Mesendoderm (in vitro differentiated cells): ENCODE results near the gene ARHGAP18.

Source experiments
- DNase-seq: peaks from one replicate; pipeline ENCODE4 v3.0.0; 2013
- H2AK5ac ChIP-seq: 2 replicates; pipeline ENCODE4 v1.6.1; 2013; ENCODE audit warnings: low read length, inconsistent platforms
- H2BK120ac ChIP-seq: 2 replicates; pipeline ENCODE4 v1.6.1; 2013; ENCODE audit warnings: low read depth, mild to moderate bottlenecking, low read length, moderate library complexity, mixed read lengths
- H2BK15ac ChIP-seq: replicated peaks from 2 replicates; pipeline ENCODE4 v1.6.1; 2013; ENCODE audit warnings: low read depth, mild to moderate bottlenecking, moderate library complexity
- H2BK5ac ChIP-seq: 2 replicates; pipeline ENCODE4 v1.6.1; 2013; ENCODE audit warnings: low read length, inconsistent platforms
- H3K18ac ChIP-seq: 2 replicates; pipeline ENCODE4 v1.6.1; 2013; ENCODE audit warnings: mild to moderate bottlenecking, low read length, mixed read lengths
- H3K23ac ChIP-seq: one replicate; pipeline ENCODE4 v1.6.1; 2013; ENCODE audit warnings: low read length
- H3K27ac ChIP-seq: 2 replicates; pipeline ENCODE4 v1.5.1; 2013; ENCODE audit warnings: low read depth, mild to moderate bottlenecking, inconsistent platforms, low read length, moderate library complexity
- H3K27me3 ChIP-seq: 2 replicates; pipeline ENCODE4 v1.6.1; 2013; ENCODE audit warnings: low read length, control low read depth, mild to moderate bottlenecking, inconsistent platforms; ENCODE audit not compliant: insufficient read depth, poor library complexity
- H3K36me3 ChIP-seq: 2 replicates; pipeline ENCODE4 v1.6.1; 2013; ENCODE audit warnings: low read length, inconsistent platforms; ENCODE audit not compliant: control insufficient read depth, insufficient read depth
- H3K4ac ChIP-seq: one replicate; pipeline ENCODE4 v1.6.1; 2013; ENCODE audit warnings: low read depth, mild to moderate bottlenecking, low read length, moderate library complexity
- H3K4me1 ChIP-seq: 2 replicates; pipeline ENCODE4 v1.6.1; 2013; ENCODE audit warnings: low read depth, low read length, inconsistent platforms; ENCODE audit not compliant: control insufficient read depth
- H3K4me2 ChIP-seq: 2 replicates; pipeline ENCODE4 v1.6.1; 2013; ENCODE audit warnings: low read length
- H3K4me3 ChIP-seq: 2 replicates; pipeline ENCODE4 v1.5.1; 2013; ENCODE audit warnings: mild to moderate bottlenecking, low read length
- H3K56ac ChIP-seq: one replicate; pipeline ENCODE4 v1.6.1; 2013; ENCODE audit warnings: low read length
- H3K79me1 ChIP-seq: 2 replicates; pipeline ENCODE4 v1.6.1; 2013; ENCODE audit warnings: low read length, inconsistent platforms
- H3K79me2 ChIP-seq: 2 replicates; pipeline ENCODE4 v1.6.1; 2013; ENCODE audit warnings: mild to moderate bottlenecking, low read length; ENCODE audit not compliant: control insufficient read depth, insufficient read depth
- H3K9ac ChIP-seq: 2 replicates; pipeline ENCODE4 v1.6.1; 2013; ENCODE audit warnings: low read length, inconsistent platforms
- H4K5ac ChIP-seq: one replicate; pipeline ENCODE4 v1.6.1; 2013; ENCODE audit warnings: low read length
- H4K8ac ChIP-seq: one replicate; pipeline ENCODE4 v1.6.1; 2013; ENCODE audit warnings: low read depth, mild to moderate bottlenecking, control low read depth, low read length, moderate library complexity
- WGBS: extraction: QIAGEN DNeasy Blood & Tissue Kit; methylation state at CpG from one replicate; pipeline ENCODE4 v1.1.7; 2013; ENCODE audit warnings: low lambda C conversion rate, missing lambda C conversion rate; ENCODE audit not compliant: insufficient coverage; ENCODE audit errors: extremely low coverage; 5-methylcytosine and 5-hydroxymethylcytosine counted together

The ARHGAP18 gene

DNA sequence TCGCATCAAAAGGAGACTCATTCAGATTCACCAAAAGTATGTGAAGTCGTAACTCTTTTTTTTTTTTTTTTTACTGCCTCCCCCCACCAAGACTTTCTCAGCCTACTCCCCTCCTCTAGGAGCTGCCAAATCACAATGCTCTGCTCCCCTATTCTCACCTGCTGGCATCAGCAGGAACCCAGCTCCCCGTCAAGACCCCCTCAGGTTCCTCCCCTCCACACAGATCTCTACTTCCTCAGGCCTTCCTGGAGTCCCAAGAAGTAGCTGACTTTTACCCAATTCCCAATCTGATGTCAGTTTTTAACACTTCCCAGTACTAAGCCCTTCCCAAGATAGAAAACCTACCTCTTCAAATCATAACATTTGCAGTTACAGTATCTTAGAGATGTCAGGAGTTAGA, 39.3 kb downstream of the ARHGAP18 start:
- H3K56ac ChIP-seq, result no peak overlapping the region
- no peak overlapping the region for H4K8ac ChIP-seq
- H3K4me1 ChIP-seq, result no peaks in the 10 kb centered on the region
- H3K4me3 ChIP-seq, result no peak overlapping the region
- WGBS, result no CpG with 5 or more reads among the region's 3 CpGs
- H3K18ac ChIP-seq, result no peak overlapping the region
- no peaks in the 10 kb centered on the region for H3K79me2 ChIP-seq
- H3K36me3 ChIP-seq, result no peaks in the 10 kb centered on the region
- no peaks in the 10 kb centered on the region for H3K79me1 ChIP-seq
- H4K5ac ChIP-seq, result no peak overlapping the region
- no peak for DNase-seq
- H3K4ac ChIP-seq, result no peak overlapping the region
- H3K4me2 ChIP-seq, result no peak overlapping the region
- H2BK120ac ChIP-seq, result no peak overlapping the region
- no peak overlapping the region for H2BK15ac ChIP-seq
- H3K23ac ChIP-seq, result no peak overlapping the region
- no peaks in the 10 kb centered on the region for H3K27me3 ChIP-seq
- no peak overlapping the region for H2BK5ac ChIP-seq
- no peak overlapping the region for H2AK5ac ChIP-seq
- no peak overlapping the region for H3K27ac ChIP-seq
- no peak overlapping the region for H3K9ac ChIP-seq

DNA sequence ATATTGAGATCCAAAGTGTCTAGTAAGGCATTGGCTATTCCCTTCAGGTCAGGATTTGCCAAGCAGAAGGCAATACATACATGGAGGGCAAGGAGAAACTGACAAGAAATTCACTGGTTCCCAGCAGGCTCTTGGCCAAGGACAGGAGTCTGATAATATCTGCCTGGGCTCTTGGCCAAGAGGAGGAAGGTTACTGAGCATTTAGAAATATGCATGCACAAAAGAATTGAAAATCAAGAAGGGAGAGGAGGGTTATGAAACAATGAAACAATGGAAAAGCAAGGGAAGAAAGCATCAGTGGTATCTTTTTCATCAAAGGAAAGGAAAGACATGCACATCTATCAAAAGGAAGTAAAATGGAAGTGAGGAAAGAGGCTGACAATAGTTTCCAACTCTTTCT, 42.4 kb downstream of the ARHGAP18 start:
- Histone ChIP-seq H3K9ac (no peak overlapping the region), H4K5ac (no peak overlapping the region), H2BK5ac (no peak overlapping the region), H3K4me2 (no peak overlapping the region), H3K27me3 (no peaks in the 10 kb centered on the region), H4K8ac (no peak overlapping the region), H2BK15ac (no peak overlapping the region), H2AK5ac (no peak overlapping the region), H3K4me1 (no peaks in the 10 kb centered on the region), H3K4ac (no peak overlapping the region), H3K27ac (no peak overlapping the region), H3K79me2 (no peaks in the 10 kb centered on the region), H3K23ac (no peak overlapping the region), H3K18ac (no peak overlapping the region), H2BK120ac (no peak overlapping the region), H3K79me1 (no peaks in the 10 kb centered on the region), H3K56ac (no peak overlapping the region), H3K4me3 (no peak overlapping the region), H3K36me3 (no peaks in the 10 kb centered on the region)
- no peak for DNase-seq

DNA sequence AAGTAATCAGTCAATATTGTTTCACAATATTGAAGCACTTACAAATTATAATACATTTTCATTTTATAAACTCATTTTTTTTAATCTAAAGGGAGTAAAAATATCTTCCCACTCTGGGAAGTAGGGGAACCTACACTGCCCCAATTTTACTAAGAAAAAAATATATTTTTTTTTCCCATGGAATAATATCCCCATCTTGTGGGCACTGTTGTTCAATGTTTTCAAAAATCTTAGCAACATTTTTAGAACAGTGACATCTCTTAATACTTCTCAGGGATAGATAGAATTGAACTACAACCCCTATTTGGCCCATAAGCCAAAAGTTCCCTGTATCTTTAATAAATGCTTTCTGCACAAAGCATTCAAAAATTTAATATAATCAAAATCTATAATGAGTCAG, 42.9 kb downstream of the ARHGAP18 start:
- H3K4me1 ChIP-seq, result no peaks in the 10 kb centered on the region
- no peaks in the 10 kb centered on the region for H3K27me3 ChIP-seq
- no peak overlapping the region for H2BK120ac ChIP-seq
- no peak overlapping the region for H3K4ac ChIP-seq
- no peak overlapping the region for H2BK5ac ChIP-seq
- H3K27ac ChIP-seq, result no peak overlapping the region
- H4K8ac ChIP-seq, result no peak overlapping the region
- H3K79me2 ChIP-seq, result no peaks in the 10 kb centered on the region
- no peak overlapping the region for H3K23ac ChIP-seq
- no peak overlapping the region for H3K4me2 ChIP-seq
- H2AK5ac ChIP-seq, result no peak overlapping the region
- no peak overlapping the region for H3K18ac ChIP-seq
- H3K4me3 ChIP-seq, result no peak overlapping the region
- H2BK15ac ChIP-seq, result no peak overlapping the region
- no peaks in the 10 kb centered on the region for H3K36me3 ChIP-seq
- DNase-seq, result no peak
- H3K9ac ChIP-seq, result no peak overlapping the region
- H4K5ac ChIP-seq, result no peak overlapping the region
- no peak overlapping the region for H3K56ac ChIP-seq
- H3K79me1 ChIP-seq, result no peaks in the 10 kb centered on the region

DNA sequence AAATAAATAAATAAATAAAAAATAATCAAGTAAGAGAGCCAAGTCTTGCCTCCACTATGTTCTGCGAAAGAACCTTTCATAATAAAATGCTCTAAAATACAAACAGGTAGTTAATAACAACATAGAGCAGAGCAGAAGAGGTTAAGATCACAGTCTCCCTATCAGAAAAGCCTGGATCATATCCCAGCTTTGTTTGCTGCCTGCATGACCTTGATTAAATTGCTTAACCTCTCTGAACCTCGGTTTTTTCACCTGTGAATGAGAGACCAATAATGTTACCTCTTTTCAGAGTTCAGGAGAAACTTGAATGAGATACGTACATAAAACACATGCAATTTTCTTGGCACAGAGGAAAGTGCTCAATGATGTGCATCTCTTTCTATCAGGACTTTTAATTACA, 44.4 kb downstream of the ARHGAP18 start:
- no peak overlapping the region for H3K56ac ChIP-seq
- H3K4me3 ChIP-seq, result no peak overlapping the region
- no peak overlapping the region for H2AK5ac ChIP-seq
- no peaks in the 10 kb centered on the region for H3K36me3 ChIP-seq
- no peak overlapping the region for H2BK120ac ChIP-seq
- no peak overlapping the region for H4K8ac ChIP-seq
- no peak for DNase-seq
- no peak overlapping the region for H2BK5ac ChIP-seq
- H3K23ac ChIP-seq, result no peak overlapping the region
- no peak overlapping the region for H3K9ac ChIP-seq
- H3K27ac ChIP-seq, result no peak overlapping the region
- H3K4ac ChIP-seq, result no peak overlapping the region
- no peak overlapping the region for H3K18ac ChIP-seq
- H3K4me2 ChIP-seq, result no peak overlapping the region
- H2BK15ac ChIP-seq, result no peak overlapping the region
- no peaks in the 10 kb centered on the region for H3K79me1 ChIP-seq
- H3K27me3 ChIP-seq, result no peaks in the 10 kb centered on the region
- no peaks in the 10 kb centered on the region for H3K4me1 ChIP-seq
- H4K5ac ChIP-seq, result no peak overlapping the region
- H3K79me2 ChIP-seq, result no peaks in the 10 kb centered on the region
- no CpG with 5 or more reads among the region's 3 CpGs for WGBS

DNA sequence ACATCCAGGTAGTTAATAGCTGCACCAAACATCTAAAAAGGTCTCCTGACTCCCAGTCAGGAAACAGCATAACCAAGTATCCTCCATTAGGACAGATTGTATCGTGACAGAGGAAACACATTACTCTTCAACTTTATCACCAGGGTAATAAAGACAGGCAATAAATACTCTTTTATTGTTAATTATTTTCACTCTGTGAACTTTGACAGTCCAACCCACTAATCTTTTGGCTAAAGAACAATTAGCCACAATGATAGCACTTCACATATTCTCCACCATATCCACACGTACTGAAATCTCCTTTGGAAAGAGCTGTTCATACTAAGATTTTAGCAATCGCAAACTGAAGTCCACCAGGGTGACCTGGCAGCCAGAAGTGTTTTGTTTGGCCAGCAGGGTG, 46.4 kb downstream of the ARHGAP18 start:
- H2BK5ac ChIP-seq, result no peak overlapping the region
- no peak overlapping the region for H3K18ac ChIP-seq
- H2BK120ac ChIP-seq, result no peak overlapping the region
- no peak overlapping the region for H3K9ac ChIP-seq
- no peaks in the 10 kb centered on the region for H3K36me3 ChIP-seq
- no CpG with 5 or more reads among the region's 3 CpGs for WGBS
- no peak overlapping the region for H4K8ac ChIP-seq
- H3K4me2 ChIP-seq, result no peak overlapping the region
- DNase-seq, result no peak
- peaks cover 2% of the 10 kb centered on the region for H3K4me1 ChIP-seq
- H4K5ac ChIP-seq, result no peak overlapping the region
- H2AK5ac ChIP-seq, result no peak overlapping the region
- no peak overlapping the region for H3K27ac ChIP-seq
- H3K56ac ChIP-seq, result no peak overlapping the region
- H3K27me3 ChIP-seq, result no peaks in the 10 kb centered on the region
- no peak overlapping the region for H3K23ac ChIP-seq
- no peak overlapping the region for H2BK15ac ChIP-seq
- H3K79me1 ChIP-seq, result no peaks in the 10 kb centered on the region
- H3K4ac ChIP-seq, result peak overlapping the region; percentile 7
- H3K79me2 ChIP-seq, result no peaks in the 10 kb centered on the region
- no peak overlapping the region for H3K4me3 ChIP-seq

DNA sequence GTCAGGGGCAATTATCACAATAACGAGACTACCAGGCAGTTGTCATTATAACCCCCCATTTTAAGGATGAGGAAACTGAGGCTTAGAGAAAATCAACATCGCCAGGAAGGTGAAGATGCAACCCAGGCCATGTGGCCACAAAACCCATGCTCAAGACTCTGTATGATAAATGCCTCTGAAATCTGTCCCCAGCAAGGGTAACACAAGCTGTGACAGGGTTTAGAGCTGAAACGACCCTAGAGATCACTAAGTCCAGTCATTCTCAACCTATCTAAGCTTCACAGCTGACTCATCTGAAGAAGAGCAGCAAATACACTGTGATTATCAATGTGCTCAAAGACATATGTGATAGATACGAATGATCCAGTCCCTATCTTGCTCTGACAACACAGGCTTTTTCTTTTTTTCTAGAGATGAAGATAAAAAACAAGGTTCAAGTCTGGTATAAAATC, 47.0 kb downstream of the ARHGAP18 start:
- H2AK5ac ChIP-seq, result no peak overlapping the region
- H3K4ac ChIP-seq, result no peak overlapping the region
- WGBS, result no CpG with 5 or more reads among the region's 4 CpGs
- H4K8ac ChIP-seq, result no peak overlapping the region
- no peaks in the 10 kb centered on the region for H3K79me2 ChIP-seq
- H3K36me3 ChIP-seq, result no peaks in the 10 kb centered on the region
- no peak overlapping the region for H3K23ac ChIP-seq
- peaks cover 2% of the 10 kb centered on the region for H3K4me1 ChIP-seq
- no peak overlapping the region for H2BK5ac ChIP-seq
- H2BK15ac ChIP-seq, result no peak overlapping the region
- no peaks in the 10 kb centered on the region for H3K79me1 ChIP-seq
- no peak overlapping the region for H3K4me2 ChIP-seq
- H3K27me3 ChIP-seq, result no peaks in the 10 kb centered on the region
- H3K56ac ChIP-seq, result no peak overlapping the region
- no peak overlapping the region for H4K5ac ChIP-seq
- no peak overlapping the region for H3K27ac ChIP-seq
- H3K18ac ChIP-seq, result no peak overlapping the region
- no peak overlapping the region for H3K4me3 ChIP-seq
- DNase-seq, result no peak
- no peak overlapping the region for H2BK120ac ChIP-seq
- no peak overlapping the region for H3K9ac ChIP-seq
